Measurements from ENCODE around the gene KIAA1549. TPM values are rescaled to one million over a fixed set of nuclear protein-coding genes. Genes with fewer than 3 reads are reported as not detected.

The KIAA1549 gene
- total and polyA plus RNA-seq, 4 donors = 0.13 to 0.89 (median 0.42) TPM

- Histone ChIP-seq H3K9ac (ENCODE audit: low read depth in 1 of 2, low read length in 2 of 2) (no peak overlapping the region), H3K4me1 (ENCODE audit: control insufficient read depth in 4 of 4, insufficient read depth in 4 of 4, low read length in 3 of 4) (no peaks in the 10 kb centered on the region), H3K27ac (ENCODE audit: low read depth in 1 of 2, low read length in 2 of 2) (no peak overlapping the region), H3K27me3 (ENCODE audit: control insufficient read depth in 4 of 4, insufficient read depth in 4 of 4, low read length in 3 of 4) (no peaks in the 10 kb centered on the region), H3K9me3 (ENCODE audit: control insufficient read depth in 4 of 4, low read length in 3 of 4) (no peaks in the 10 kb centered on the region), H3K36me3 (ENCODE audit: control insufficient read depth in 4 of 4, insufficient read depth in 3 of 4, low read depth in 1 of 4, low read length in 3 of 4) (no peaks in the 10 kb centered on the region), H3K4me3 (ENCODE audit: low read depth in 1 of 3, low read length in 3 of 3) (no peak overlapping the region)
- no peak for DNase-seq (ENCODE audit: low spot score)
- 82% methylated on average over 3 of the region's 3 CpGs for WGBS
- no peak for TF ChIP-seq FOXA1 (IDR thresholded peaks at IDR 0.05)
- TF ChIP-seq GABPA (IDR thresholded peaks at IDR 0.05 in 1 of 2, conservative IDR thresholded peaks at IDR 0.05 in 1 of 2) = no peak
- TF ChIP-seq ATF3 (IDR thresholded peaks at IDR 0.05) = no peak
- TF ChIP-seq REST (IDR thresholded peaks at IDR 0.05) = no peak
- TF ChIP-seq RAD21 (IDR thresholded peaks at IDR 0.05) = no peak
- no peak for TF ChIP-seq TAF1 (conservative IDR thresholded peaks at IDR 0.05)
- TF ChIP-seq CTCF (IDR thresholded peaks at IDR 0.05; ENCODE audit: low read depth, low read length, missing input control) = no peak
- TF ChIP-seq YY1 (IDR thresholded peaks at IDR 0.05) = no peak
- no peak for TF ChIP-seq NR2F2 (IDR thresholded peaks at IDR 0.05)
- TF ChIP-seq HNF4G (IDR thresholded peaks at IDR 0.05) = no peak
- no peak for TF ChIP-seq ZBTB33 (IDR thresholded peaks at IDR 0.05)
Measured at GRCh38 chr7:139018910-139019309, 37.7 kb upstream of the KIAA1549 start.

GRCh38 chr7:139016931-139017511 is 35.8 kb upstream of the KIAA1549 start:
- H3K9me3 ChIP-seq (ENCODE audit: control insufficient read depth in 4 of 4, low read length in 3 of 4) = no peaks in the 10 kb centered on the region
- whole genome bisulfite sequencing = 26% methylated on average over 7 of the region's 7 CpGs
- H3K4me3 ChIP-seq (ENCODE audit: low read depth in 1 of 3, low read length in 3 of 3) = no peak overlapping the region
- no peak overlapping the region for H3K9ac ChIP-seq (ENCODE audit: low read depth in 1 of 2, low read length in 2 of 2)
- DNase-seq (ENCODE audit: low spot score) = peak; percentile 54
- no peak overlapping the region for H3K27ac ChIP-seq (ENCODE audit: low read depth in 1 of 2, low read length in 2 of 2)
- TF ChIP-seq NR2F2 (IDR thresholded peaks at IDR 0.05) = no peak
- TF ChIP-seq CTCF (IDR thresholded peaks at IDR 0.05; ENCODE audit: low read depth, low read length, missing input control) = peak; percentile 70
- peak; percentile 88 to 95 for TF ChIP-seq RAD21 (IDR thresholded peaks at IDR 0.05)
- no peaks in the 10 kb centered on the region for H3K36me3 ChIP-seq (ENCODE audit: control insufficient read depth in 4 of 4, insufficient read depth in 3 of 4, low read depth in 1 of 4, low read length in 3 of 4)
- H3K4me1 ChIP-seq (ENCODE audit: control insufficient read depth in 4 of 4, insufficient read depth in 4 of 4, low read length in 3 of 4) = no peaks in the 10 kb centered on the region
- H3K27me3 ChIP-seq (ENCODE audit: control insufficient read depth in 4 of 4, insufficient read depth in 4 of 4, low read length in 3 of 4) = no peaks in the 10 kb centered on the region
